COLO829 (cell line): ENCODE measurements around the gene HDAC9.
"Not testable (repeated sequence)": the region's sequence is repeated elsewhere in the genome, so short reads cannot be mapped to it uniquely, and the experiment has no call there.

ENCODE experiments used
- DNase-seq: peaks from one replicate; pipeline ENCODE4 v3.0.0; 2012; ENCODE audit warnings: low spot score

The HDAC9 gene

DNA sequence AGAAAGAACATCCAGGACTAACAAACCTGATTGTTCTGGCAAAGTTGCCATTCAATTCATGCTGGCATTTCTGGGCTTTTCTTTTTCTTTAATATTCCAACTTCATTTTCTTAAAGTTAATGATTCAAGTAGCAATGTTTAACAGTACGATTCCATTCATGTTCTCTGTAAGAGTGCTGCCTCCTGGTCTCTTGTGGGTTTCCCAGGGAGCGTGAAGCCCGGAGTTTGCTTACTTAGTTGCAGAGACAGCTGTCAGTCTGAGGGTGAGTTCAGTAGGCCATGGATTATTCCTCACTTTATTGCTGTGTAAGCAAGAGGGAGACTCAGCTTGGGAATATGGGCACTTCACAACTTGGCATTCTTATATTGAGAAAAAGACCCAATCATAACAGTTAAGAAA lies 479.7 kb downstream of the HDAC9 start:
- DNase-seq, result no peak

DNA sequence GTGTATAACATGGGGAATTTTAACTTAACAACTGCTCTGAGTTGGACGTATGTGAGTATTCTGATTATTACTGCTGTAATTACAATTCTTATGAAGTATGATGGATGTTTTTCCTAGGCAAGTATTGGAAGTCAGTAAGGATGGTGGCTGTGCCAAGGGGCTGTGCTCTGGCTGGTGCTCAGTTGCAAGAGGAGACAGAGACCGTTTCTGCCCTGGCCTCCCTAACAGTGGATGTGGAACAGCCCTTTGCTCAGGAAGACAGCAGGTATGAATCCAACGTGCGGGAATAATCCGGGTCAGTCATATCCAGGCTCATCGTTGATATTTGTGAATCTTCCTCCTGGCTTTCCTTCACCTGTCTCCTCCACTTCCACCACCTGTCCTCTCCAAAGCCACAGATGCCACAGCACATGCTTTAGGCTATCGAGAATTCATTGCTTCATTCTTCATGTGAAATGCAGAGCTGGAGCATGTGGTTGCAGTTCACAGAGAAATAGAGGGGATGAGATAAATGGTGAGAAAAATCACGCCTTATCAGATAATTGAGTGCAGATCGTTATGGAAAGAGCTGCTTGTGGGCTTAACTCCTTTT lies 480.2 kb downstream of the HDAC9 start:
- no peak for DNase-seq

DNA sequence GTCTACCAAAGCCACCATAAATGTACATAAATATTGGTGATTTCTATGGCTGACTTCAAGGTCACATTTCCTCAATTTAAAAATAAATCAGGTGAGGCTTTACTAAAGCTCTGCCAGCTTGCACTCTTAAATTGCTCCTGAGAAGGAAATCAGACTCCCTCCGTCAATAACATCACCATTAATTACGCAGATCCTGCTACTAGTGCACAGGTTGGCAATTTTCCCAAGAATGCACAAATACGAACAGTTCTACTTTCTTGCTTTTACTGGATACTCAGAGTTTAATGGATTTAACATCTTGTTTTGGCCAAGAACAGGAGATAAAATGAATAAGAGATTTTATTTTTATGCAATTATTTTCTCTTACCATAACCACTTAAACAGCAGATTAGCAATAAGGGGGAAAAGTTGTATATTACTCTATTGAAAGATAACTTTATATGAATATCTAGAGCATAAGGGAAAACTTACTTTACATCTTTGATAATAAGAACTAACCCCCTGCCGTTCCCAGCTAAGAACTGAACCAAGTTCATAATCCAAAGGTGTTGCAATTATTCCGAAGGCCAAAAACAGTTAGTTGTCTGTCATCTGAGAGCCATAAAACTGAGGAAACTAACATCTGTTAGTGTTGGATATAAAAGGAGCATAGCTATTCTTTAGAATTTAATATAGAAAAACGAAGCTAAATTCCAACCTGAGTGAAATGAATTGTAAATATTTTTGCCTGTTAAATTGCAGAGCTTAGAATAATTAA lies 481.3 kb downstream of the HDAC9 start:
- DNase-seq, result no peak

DNA sequence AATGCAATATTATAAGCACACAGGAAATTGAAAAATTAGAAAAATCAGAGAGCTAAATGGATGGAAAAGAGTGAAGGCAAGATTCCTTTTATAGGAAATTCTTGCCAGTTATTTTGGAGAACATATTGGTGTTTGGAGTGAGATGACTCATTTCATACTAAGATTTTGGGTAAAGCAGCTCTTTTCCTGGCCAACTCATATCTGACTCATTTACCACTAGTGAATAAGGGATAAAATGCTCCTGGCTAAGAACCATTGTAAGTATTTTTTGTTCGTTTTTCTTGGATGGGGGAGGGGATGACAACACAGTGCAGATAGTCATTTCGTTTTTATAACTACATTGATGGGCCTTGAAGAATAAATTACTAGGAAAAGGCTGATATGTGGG lies 482.6 kb downstream of the HDAC9 start:
- peak; percentile 88 for DNase-seq

DNA sequence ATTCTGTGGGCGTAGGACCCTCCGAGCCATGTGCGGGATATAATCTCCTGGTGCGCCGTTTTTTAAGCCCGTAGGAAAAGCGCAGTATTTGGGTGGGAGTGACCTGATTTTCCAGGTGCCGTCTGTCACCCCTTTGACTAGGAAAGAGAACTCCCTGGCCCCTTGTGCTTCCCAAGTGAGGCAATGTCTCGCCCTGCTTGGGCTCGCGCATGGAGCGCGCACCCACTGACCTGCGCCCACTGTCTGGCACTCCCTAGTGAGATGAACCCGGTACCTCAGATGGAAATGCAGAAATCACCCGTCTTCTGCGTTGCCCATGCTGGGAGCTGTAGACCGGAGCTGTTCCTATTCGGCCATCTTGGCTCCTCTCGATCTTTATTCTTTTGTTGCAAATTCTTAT lies 495.2 kb downstream of the HDAC9 start:
- DNase-seq, result not testable (repeated sequence)

DNA sequence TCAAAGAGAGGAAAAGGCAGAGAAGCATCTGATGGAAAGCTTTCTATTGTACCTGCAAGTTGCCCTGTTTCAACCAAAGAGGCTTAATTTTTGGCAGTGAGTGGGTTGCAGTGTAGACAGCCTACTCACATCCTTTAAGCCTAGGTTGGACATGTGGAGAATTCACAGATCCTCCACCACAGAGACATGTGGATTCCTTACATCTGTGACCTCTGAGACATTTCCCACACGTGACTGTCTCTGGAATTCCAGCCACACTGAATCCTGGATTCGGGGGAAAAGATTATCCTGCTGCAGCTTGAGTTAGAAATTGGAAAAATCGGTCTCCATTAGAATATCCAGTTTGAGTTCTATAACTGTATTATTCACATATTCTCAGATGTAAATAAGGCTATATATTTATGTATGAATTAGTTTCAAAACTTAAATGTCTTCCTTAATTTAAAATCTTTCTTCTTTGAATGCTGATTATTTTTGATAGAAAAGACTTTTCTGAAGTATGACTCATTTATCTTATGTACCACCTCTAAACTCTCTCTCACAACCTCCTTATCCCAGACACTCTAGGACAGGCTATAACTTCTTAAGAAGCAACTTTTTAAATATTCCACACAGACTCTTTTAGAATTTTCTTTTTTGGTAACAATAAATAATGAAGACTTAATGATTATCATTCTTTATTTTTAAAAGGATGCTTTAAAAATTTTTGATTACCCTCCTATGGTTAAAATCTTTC lies 498.6 kb downstream of the HDAC9 start:
- DNase-seq, result peak; percentile 32

DNA sequence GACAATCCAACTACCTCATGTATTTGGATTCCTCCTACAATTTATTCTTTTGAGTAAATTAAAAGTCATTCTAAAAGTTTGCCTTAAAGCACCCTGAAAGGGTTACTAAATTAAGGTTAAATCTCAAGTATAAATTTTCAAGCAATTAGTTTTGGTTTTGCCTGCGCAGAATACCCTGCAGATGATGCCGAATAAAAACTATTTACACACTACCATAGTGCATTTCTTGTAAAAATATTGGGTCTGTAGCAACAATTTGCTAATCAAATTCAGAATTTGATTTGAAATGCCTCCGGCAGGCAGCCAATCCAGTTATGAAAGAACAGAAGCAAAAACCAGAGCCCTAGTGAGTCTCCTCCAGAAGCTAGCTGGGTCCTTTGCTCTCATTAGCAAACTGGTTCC lies 499.7 kb downstream of the HDAC9 start:
- DNase-seq, result no peak

DNA sequence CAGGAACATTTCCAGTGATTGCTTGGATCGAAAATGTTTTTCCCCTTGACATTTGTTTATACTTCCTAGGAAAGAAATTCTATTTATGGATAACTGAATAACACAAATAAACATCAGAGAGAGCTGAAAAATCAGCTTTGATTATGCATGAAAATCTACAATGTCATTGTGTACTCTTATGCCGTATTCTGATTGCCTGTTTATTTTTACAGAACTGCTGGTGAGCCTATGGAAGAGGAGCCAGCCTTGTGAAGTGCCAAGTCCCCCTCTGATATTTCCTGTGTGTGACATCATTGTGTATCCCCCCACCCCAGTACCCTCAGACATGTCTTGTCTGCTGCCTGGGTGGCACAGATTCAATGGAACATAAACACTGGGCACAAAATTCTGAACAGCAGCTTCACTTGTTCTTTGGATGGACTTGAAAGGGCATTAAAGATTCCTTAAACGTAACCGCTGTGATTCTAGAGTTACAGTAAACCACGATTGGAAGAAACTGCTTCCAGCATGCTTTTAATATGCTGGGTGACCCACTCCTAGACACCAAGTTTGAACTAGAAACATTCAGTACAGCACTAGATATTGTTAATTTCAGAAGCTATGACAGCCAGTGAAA lies 500.4 kb downstream of the HDAC9 start:
- DNase-seq, result no peak

DNA sequence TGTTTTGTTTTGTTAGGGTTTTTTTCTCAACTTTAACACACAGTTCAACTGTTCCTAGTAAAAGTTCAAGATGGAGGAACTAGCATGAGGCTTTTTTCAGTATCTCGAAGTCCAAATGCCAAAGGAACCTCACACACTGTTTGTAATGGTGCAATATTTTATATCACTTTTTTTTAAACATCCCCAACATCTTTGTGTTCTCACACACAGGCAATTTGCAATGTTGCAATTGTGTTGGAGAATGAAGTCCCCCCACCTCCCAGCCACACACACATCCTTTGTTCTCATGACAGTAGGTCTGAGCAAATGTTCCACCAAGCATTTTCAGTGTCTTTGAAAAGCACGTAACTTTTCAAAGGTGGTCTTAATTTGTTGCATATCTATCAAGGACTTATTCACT lies 501.0 kb downstream of the HDAC9 start:
- DNase-seq, result no peak

DNA sequence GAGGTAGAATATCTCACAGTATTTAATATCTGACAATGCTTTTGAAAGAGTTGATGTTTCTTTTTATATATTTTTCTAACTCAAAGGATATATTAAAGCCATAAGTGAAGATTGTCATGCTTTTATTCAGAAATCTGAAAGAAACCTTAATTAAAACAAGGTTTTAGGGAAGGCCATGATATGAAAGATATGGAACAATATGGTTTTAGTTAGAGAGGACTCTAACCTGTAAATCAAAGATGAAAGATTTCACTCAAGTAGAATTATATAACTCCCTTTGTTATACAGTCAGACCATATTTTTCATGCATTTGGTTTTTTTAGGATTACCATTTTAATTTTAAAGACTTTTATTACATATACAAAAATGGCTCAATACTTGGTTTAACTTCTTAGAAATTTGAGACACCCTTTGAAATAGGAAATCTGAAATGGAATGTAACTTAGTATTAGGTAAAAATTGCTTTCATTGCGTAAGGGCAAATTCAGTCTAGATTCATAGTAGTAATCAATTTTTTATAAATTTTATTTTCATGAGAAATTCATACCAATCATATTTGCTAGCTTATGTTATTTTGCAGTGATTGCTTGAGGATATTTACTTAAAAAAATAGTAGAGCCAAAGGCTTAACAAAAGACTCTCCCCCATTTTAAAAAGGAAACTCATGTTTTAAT lies 502.1 kb downstream of the HDAC9 start:
- DNase-seq, result no peak

DNA sequence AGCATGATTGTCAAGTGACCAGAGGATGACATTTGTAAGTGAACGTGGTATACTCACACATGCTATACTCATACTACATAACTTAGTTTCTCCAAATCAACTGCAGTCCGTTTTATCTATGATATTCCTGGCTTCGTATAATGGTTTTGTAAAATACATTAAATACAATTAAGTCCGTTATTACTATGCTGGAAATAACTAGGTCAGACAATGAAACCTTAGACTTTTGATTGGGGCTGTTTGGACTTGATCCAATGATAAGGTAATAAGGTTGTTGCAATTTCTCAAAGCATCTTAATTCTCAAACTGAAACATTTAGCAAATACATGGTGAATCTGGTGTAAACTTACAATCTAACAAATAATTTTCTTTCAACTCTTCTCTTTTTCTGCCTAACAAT lies 504.9 kb downstream of the HDAC9 start:
- no peak for DNase-seq

DNA sequence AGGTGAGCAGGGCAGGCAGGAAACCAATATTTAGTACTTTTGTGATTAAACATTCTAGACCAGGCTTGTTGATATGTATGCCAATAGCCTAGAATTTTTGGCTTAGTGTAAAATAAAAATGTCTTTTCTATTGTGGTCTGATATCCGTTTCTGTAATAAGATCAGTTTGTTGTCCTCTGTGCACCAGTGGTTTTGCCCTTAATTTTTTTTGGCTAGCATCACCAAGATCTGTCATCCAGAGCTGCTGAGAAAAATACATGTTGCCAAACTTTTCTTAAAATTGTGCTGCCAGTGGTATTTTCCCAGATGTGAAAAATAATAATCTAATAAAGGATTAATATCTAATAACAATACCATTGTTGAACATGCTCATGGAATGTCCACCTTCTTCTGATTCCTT lies 506.3 kb downstream of the HDAC9 start:
- DNase-seq, result no peak

DNA sequence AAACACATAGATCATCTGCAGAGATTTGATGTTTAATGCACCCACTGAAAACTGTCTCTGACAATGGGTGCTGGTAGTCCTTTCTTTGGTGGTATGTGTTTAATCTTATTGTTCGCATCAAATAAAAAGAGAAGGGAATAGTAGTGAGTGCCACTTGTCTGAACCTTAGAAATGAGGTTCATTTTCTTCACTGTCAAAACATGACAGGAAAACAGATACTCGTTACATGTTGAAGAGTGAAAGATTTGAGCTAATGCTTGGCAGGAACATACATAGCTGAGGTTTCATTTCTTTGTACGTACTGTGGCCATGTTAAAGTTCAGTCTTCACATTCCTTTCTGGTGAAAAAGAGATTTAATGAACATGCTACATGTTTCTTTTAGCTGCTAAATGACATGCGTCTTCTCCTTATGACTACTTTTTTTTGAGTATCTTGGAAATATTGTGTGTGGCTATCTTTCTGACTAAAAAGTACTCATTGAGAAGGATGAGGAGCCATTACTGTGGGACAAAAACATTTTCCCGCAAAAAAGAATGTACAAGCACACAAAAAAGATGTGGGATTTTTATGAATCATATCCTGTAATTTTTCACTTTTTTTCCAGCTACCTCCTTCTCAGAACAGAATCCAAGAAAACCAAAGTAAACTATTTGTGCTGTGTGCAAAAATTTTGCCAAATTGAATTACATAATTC lies 513.8 kb downstream of the HDAC9 start:
- no peak for DNase-seq

DNA sequence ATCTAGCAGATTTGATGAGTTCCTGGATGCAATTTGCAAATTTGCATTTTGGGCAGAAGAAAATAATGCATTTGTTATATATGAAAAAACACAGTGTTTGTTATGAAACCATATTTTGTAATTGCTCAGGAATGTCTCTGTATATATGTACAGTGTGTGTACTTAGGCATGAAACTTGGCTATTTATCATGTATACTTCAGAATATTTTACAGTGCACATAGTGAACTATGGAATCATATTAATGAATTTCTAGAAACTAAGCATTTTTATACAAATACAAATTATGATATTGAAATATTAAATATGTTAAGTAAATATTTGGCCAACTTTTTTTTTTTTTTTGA lies 514.4 kb downstream of the HDAC9 start:
- no peak for DNase-seq

DNA sequence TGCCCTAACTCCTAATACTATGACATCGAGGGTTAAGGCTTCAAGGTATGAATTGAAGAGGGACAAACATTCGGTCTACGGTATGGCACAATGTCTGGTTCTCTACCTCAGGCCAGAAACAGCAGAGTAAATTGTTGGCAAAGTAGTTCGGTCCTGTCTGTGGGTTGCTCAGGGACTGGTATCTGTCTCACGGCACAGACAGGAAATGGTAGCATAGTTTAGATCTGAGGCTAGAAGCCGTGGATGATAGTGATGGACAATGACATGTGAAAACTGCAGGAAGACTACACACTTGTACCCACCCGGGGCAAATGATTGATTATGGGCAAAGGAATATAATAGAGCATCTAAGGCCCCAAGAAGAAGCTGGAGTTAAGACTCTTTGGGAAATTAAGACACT lies 515.7 kb downstream of the HDAC9 start:
- DNase-seq, result no peak

DNA sequence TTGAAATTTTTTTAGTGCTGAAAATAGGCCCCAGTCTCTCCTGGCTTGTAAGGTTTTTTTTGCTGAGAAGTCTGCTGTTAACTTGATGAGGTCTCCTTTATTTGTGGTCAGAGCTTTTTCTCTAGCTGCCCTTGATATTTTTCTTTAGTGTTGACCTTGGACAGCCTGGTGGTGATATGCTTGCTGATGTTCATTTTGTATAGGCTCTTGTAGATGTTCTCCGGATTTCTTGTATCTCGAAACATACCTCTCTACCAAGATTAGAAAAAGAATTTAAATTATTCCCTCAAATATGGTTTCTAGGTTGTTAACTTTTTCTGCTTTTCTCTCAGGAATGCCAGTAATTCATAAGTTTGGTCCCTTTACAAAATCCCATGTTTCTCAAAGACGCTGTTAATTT lies 519.5 kb downstream of the HDAC9 start:
- no peak for DNase-seq

DNA sequence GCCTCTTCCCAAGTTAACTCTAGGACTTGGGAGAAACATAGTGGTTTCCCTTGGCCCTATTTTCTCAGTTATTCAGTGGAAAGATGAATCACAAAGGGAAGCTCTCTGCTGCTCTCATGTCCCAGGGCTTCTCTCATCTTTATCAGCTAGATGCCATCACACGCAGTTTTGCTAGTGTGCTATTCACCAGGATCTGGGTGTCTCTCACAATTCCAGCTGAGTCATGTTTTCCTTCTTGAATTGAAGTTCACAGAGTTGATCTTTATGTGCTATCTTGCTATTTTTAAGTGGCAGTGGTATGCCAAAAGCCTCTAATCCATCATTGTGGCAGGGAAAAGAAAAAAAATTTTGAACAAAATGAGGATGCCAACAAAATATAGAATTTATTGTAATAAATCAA lies 520.6 kb downstream of the HDAC9 start:
- no peak for DNase-seq

DNA sequence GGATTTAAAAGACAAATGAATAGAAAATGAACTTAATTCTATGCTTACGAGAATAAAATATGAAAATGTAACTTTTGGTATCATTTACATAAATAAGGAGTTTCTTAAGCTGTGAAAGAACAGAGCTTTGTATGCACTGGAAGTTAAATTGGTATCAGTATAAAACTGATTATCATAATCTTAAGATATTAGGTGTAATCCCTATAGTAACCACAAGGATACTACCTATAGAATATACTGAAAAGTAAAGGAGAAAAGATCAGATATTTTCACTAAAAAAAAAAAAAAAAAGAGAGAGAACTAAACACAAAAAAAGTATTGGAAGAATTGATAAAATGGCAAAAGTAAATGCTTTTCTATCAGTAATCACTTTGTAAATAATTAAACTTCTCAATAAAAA lies 521.8 kb downstream of the HDAC9 start:
- no peak for DNase-seq

DNA sequence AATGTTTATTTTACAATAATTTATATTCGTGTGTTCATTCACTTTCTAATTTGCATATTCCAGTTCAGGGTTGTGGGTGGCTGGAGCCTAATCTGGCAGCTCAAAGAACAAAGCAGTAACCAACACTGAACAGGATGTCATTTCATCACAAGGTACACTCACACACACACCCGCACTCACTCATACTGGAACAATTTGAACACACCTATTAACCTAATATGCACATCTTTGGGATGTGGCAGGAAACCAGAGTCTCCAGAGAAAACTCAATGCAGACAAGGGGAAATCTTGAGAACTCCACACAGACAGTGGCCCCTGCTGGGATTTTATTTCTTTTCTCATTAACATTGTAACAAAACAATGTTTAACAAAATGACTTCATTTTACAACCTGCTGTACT lies 524.5 kb downstream of the HDAC9 start:
- no peak for DNase-seq

DNA sequence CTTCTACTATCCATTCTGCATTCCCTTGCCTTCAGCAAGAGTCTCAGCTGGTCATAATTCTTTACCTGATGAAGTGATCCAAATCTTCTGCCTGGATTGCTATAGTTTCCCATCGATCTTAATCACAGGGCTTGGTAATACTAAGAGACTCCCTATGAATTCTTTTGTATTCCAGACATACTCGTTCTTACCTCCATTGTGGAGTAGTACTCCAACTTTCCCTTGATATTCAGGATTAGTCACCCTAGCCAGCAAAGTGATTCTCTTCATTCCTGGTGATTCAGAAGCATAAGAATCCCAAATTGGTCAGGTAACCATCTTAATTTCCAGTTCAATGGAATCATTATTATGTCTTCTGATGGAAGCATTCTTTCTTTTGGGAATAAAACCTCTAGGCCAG lies 525.2 kb downstream of the HDAC9 start:
- DNase-seq, result no peak

DNA sequence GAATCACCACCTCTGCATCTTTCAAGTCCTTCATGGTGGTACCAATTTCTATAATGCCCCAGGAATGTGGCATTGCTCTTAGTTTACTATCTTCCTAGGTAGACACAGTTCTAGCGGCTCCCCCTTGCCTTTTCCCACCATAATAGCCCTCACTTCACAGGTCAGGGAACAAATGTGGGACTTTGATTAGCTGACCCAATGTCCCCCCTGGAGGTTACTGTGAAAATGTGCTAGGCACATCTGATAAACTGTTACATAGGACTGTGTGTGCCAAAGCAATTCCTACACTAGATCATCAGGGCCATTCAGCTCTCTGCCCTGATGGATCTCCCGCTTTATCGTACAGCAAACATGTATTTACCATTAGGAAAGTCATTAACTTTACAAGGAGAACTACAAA lies 527.9 kb downstream of the HDAC9 start:
- no peak for DNase-seq

DNA sequence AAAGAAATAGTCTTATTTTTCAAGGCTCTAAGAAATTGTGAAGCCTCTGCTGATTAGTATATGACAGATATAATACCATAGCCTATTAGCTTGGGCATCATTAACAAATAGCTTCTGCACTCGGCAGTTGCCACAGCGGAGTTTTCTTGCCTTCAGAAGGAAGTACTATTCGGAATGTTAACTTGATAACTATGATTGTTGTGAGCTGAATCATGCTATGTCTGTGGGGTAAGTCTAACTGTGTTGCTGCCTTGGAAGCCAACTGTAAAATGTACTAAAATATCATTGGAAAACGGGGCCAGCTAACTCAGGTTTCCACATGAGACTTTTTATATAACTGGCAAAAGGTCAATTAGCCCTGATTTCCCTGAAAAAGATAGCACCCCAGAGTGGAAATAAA lies 528.7 kb downstream of the HDAC9 start:
- no peak for DNase-seq
